ENCODE measurements around the gene CHRNG. TPM values are rescaled to one million over a fixed set of nuclear protein-coding genes. Genes with fewer than 3 reads are reported as not detected.

CHRNG gene
- polyA plus RNA-seq, 3 donors: 0.87 to 1.9 (median 1.4) TPM

- no peak for DNase-seq
Measured at GRCh38 chr2:232576995-232577394, 37.5 kb downstream of the CHRNG start.

GRCh38 chr2:232577841-232578240 is 38.3 kb downstream of the CHRNG start:
- DNase-seq: no peak

GRCh38 chr2:232578626-232579025 is 39.1 kb downstream of the CHRNG start:
- DNase-seq: no peak

GRCh38 chr2:232580648-232580981 is 41.1 kb downstream of the CHRNG start:
- no peak for DNase-seq

GRCh38 chr2:232581725-232582124 is 42.2 kb downstream of the CHRNG start:
- no peak for DNase-seq

GRCh38 chr2:232584238-232584637 is 44.7 kb downstream of the CHRNG start:
- DNase-seq: no peak

- DNase-seq: no peak
Measured at GRCh38 chr2:232586943-232587505, 47.5 kb downstream of the CHRNG start.

- no peak for DNase-seq
Measured at GRCh38 chr2:232587512-232587911, 48.0 kb downstream of the CHRNG start.

- DNase-seq: no peak
Measured at GRCh38 chr2:232588031-232588430, 48.5 kb downstream of the CHRNG start.

GRCh38 chr2:232588680-232589585 is 49.4 kb downstream of the CHRNG start:
- DNase-seq: no peak

- no peak for DNase-seq
Measured at GRCh38 chr2:232592772-232593395, 53.4 kb downstream of the CHRNG start.

GRCh38 chr2:232593982-232594381 is 54.5 kb downstream of the CHRNG start:
- no peak for DNase-seq

Other genes with a start within 250 kb of the CHRNG start
- gene ALPP, start 160.9 kb upstream of the CHRNG start, polyA plus RNA-seq (ENCODE audit: insufficient read length in 3 of 3): not detected
- gene ALPG, start 132.8 kb upstream of the CHRNG start, polyA plus RNA-seq (ENCODE audit: insufficient read length in 3 of 3): not detected
- gene ALPI, start 83.5 kb upstream of the CHRNG start, polyA plus RNA-seq (ENCODE audit: insufficient read length in 3 of 3): under 1 TPM; 0.06 to 0.24 (median 0.10) TPM
- gene ECEL1, start 51.9 kb upstream of the CHRNG start, polyA plus RNA-seq (ENCODE audit: insufficient read length in 3 of 3): 10 to 100 TPM in 2 of 3 donors, 1 to 10 TPM in 1; 4.8 to 24.8 (median 17.4) TPM
- gene PRSS56, start 19.3 kb upstream of the CHRNG start, polyA plus RNA-seq (ENCODE audit: insufficient read length in 3 of 3): under 1 TPM in 1 of 3 donors, not detected in 2; 0.13 TPM
- 1 to 10 TPM in 1 of 3 donors, under 1 TPM in 2; 0.47 to 1.2 (median 0.71) TPM for gene CHRND, start 13.5 kb upstream of the CHRNG start, polyA plus RNA-seq (ENCODE audit: insufficient read length in 3 of 3)
- gene TIGD1, start 10.9 kb downstream of the CHRNG start, polyA plus RNA-seq (ENCODE audit: insufficient read length in 3 of 3): 10 to 100 TPM; 11.8 to 13.7 (median 12.4) TPM
- gene EIF4E2, start 11.0 kb downstream of the CHRNG start, polyA plus RNA-seq (ENCODE audit: insufficient read length in 3 of 3): 100 to 1,000 TPM; 113 to 124 (median 113) TPM
- 10 to 100 TPM; 58.4 to 77.2 (median 62.4) TPM for gene EFHD1, start 93.9 kb downstream of the CHRNG start, polyA plus RNA-seq (ENCODE audit: insufficient read length in 3 of 3)
- gene GIGYF2, start 157.6 kb downstream of the CHRNG start, polyA plus RNA-seq (ENCODE audit: insufficient read length in 3 of 3): 10 to 100 TPM; 61.6 to 68.9 (median 62.0) TPM
- gene KCNJ13, start 236.9 kb downstream of the CHRNG start, polyA plus RNA-seq (ENCODE audit: insufficient read length in 3 of 3): 1 to 10 TPM; 2.0 to 3.3 (median 2.4) TPM